HepG2 (cell line): ENCODE results near the gene CLIC3. TPM values are rescaled to one million over a fixed set of nuclear protein-coding genes. Genes with fewer than 3 reads are reported as not detected.

Source experiments
- CBX1 ChIP-seq: IDR thresholded peaks from one replicate; pipeline ENCODE4 v1.6.1; 2016; ENCODE audit warnings: antibody characterized with exemption, low read depth
- CC2D1A ChIP-seq: sonication (generic); formaldehyde crosslinking; IDR thresholded peaks from 2 replicates; pipeline ENCODE4 v1.8.1; 2023; ENCODE audit warnings: mild to moderate bottlenecking, missing genetic modification reagents
- EHMT2 ChIP-seq: fragments of 200-600 bp; sonication (generic); IDR thresholded peaks from 2 replicates; pipeline ENCODE4 v1.7.0; 2017; ENCODE audit warnings: antibody characterized with exemption, low read depth, low read length, borderline replicate concordance
- MAZ ChIP-seq, 2 experiments: sonication (generic) in 1 of 2; formaldehyde crosslinking in 1 of 2; IDR thresholded peaks; 2 replicates each; pipeline versions ENCODE4 v1.5.0 to v1.6.1; 2012 to 2020; ENCODE audit warnings: low read depth in 2 of 2, mild to moderate bottlenecking in 2 of 2, borderline replicate concordance in 1 of 2, improper control_type of control experiment in 1 of 2, low read length in 1 of 2, missing genetic modification reagents in 1 of 2, moderate library complexity in 1 of 2
- NR2F6 ChIP-seq, 2 experiments: IDR thresholded peaks; 2 replicates each; pipeline ENCODE4 v1.6.1; 2016; ENCODE audit warnings: antibody characterized with exemption in 1 of 2, mild to moderate bottlenecking in 1 of 2
- SAP130 ChIP-seq: IDR thresholded peaks from 2 replicates; pipeline ENCODE4 v1.6.1; 2016; ENCODE audit warnings: low read depth
- SOX6 ChIP-seq, 2 experiments: fragments of 450-650 bp in 1 of 2; sonication (generic) in 1 of 2; formaldehyde crosslinking in 1 of 2; IDR thresholded peaks; 2 replicates each; pipeline versions ENCODE4 v1.4.0 to v1.6.1; 2017 to 2020; ENCODE audit warnings: antibody characterized with exemption in 1 of 2, mild to moderate bottlenecking in 1 of 2, missing genetic modification reagents in 1 of 2
- STAT6 ChIP-seq: sonication (generic); formaldehyde crosslinking; IDR thresholded peaks from 2 replicates; pipeline ENCODE4 v1.4.0; 2020; ENCODE audit warnings: missing genetic modification reagents, mild to moderate bottlenecking, borderline replicate concordance
- ZBTB20 ChIP-seq: sonication (generic); formaldehyde crosslinking; IDR thresholded peaks from 2 replicates; pipeline ENCODE4 v1.8.1; 2023; ENCODE audit warnings: missing genetic modification reagents, low read depth, mild to moderate bottlenecking, borderline replicate concordance
- ZFP91 ChIP-seq: sonication (generic); formaldehyde crosslinking; IDR thresholded peaks from 2 replicates; pipeline ENCODE4 v1.9.0; 2022; ENCODE audit warnings: missing genetic modification reagents, mild to moderate bottlenecking, borderline replicate concordance
- ZFX ChIP-seq: sonication (generic); formaldehyde crosslinking; IDR thresholded peaks from 2 replicates; pipeline ENCODE4 v1.4.0; 2020; ENCODE audit warnings: mild to moderate bottlenecking, low read depth, missing genetic modification reagents, moderate library complexity
- ZNF281 ChIP-seq: sonication (generic); formaldehyde crosslinking; IDR thresholded peaks from 2 replicates; pipeline ENCODE4 v1.4.0; 2020; ENCODE audit warnings: missing genetic modification reagents, borderline replicate concordance
- ZNF383 ChIP-seq: sonication (generic); formaldehyde crosslinking; IDR thresholded peaks from 2 replicates; pipeline ENCODE4 v1.4.0; 2020; ENCODE audit warnings: missing genetic modification reagents, mild to moderate bottlenecking, borderline replicate concordance
- ZNF670 ChIP-seq: sonication (generic); formaldehyde crosslinking; IDR thresholded peaks from 2 replicates; pipeline ENCODE4 v1.8.0; 2022; ENCODE audit warnings: mild to moderate bottlenecking, missing genetic modification reagents, borderline replicate concordance
- polyA plus RNA-seq, 8 experiments: library from polyadenylated mRNA; depleted of rRNA in 3 of 8; stranded (reverse) in 7 of 8; unstranded in 1 of 8; fragments of >200 nt; fragmentation: Illumina TruSeq in 4 of 8; extraction: Trizol in 4 of 8; gene quantifications; 2 replicates each; pipeline versions ENCODE4 v1.2.1 to v1.2.3, GENCODE V29; 2011 to 2016; ENCODE audit warnings: low read depth in 4 of 8, missing spikeins in 1 of 8, mixed read lengths in 1 of 8; ENCODE audit not compliant: insufficient read depth in 1 of 8
- total RNA-seq, 5 experiments: library from RNA; depleted of rRNA; stranded (reverse); fragments of >200 nt; fragmentation: Illumina TruSeq; extraction: Trizol; gene quantifications; 2 replicates each; pipeline ENCODE4 v1.2.3, GENCODE V29; 2016; ENCODE audit warnings: low read depth in 1 of 5
- TF ChIP-seq, protein P1 (sequence below): sonication (generic); formaldehyde crosslinking; IDR thresholded peaks from 2 replicates; pipeline ENCODE4 v1.4.0; 2020; ENCODE audit warnings: mild to moderate bottlenecking, low read depth, missing genetic modification reagents
- TF ChIP-seq, protein P2 (sequence below): sonication (generic); formaldehyde crosslinking; IDR thresholded peaks from 2 replicates; pipeline ENCODE4 v1.8.0; 2022; ENCODE audit warnings: missing genetic modification reagents, low read depth, mild to moderate bottlenecking, borderline replicate concordance

CLIC3 gene
- total and polyA plus RNA-seq, 2 of the 13 experiments (the other 11 are each of a cell fraction or from before 2014, with no cell fraction given), result 0.51 to 1.5 TPM

DNA sequence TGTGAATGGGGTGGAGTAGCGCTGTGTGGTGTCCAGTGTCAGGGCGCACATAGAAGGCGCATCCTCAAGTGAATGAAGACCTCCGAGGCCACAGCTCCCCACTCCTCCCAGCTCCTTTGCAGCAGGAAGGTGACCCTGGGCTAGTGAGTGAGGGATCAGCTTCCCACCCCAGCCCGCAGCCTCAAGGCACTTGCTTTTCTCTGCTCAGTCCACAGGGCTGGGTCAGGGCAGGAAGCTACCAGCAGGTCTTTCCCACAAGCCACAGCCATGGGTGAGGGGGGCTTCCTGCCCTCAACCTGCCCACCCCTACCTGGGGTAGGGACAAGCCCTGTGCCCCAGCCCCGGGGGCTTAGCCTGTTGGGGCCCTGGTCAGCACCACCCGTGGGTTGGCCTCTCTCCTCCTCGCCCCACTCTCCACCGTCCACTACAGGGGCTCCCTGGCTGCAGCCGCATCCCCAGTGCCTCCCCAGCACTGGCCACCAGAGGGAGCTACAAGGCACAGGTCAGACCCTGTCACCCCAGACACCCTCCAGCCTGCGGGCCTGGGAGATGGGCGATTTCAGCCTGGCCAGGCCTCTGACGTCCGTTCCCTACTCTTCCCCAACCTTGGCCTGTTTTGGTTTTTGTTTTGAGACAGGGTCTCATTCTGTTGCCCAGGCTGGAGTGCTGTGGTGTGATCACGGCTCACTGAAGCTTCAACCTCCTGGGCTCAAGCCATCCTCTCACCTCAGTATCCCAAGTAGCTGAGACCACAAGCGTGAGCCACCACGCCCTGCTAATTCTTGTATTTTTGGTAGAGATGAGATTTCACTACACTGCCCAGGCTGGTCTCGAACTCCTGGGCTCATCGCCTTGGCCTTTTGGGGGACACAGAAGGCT, 32.9 kb upstream of the CLIC3 start (continued):
- TF ChIP-seq, protein P1, sequence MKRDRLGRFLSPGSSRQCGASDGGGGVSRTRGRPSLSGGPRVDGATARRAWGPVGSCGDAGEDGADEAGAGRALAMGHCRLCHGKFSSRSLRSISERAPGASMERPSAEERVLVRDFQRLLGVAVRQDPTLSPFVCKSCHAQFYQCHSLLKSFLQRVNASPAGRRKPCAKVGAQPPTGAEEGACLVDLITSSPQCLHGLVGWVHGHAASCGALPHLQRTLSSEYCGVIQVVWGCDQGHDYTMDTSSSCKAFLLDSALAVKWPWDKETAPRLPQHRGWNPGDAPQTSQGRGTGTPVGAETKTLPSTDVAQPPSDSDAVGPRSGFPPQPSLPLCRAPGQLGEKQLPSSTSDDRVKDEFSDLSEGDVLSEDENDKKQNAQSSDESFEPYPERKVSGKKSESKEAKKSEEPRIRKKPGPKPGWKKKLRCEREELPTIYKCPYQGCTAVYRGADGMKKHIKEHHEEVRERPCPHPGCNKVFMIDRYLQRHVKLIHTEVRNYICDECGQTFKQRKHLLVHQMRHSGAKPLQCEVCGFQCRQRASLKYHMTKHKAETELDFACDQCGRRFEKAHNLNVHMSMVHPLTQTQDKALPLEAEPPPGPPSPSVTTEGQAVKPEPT, result no peak
- TF ChIP-seq STAT6 (CRISPR knock-in tag), result no peak
- peak; percentile 50 for TF ChIP-seq SAP130
- TF ChIP-seq CC2D1A (CRISPR knock-in tag), result no peak
- TF ChIP-seq EHMT2, result no peak
- no peak for TF ChIP-seq ZNF383 (CRISPR knock-in tag)
- TF ChIP-seq ZFX (CRISPR knock-in tag), result peak; percentile 39; the same call in 1 of the 2 replicates
- TF ChIP-seq NR2F6 (IDR thresholded peaks at IDR 0.05), result peak; percentile 68
- peak; percentile 79 for TF ChIP-seq NR2F6 (CRISPR knock-in tag; IDR thresholded peaks at IDR 0.05)
- no peak for TF ChIP-seq CBX1
- TF ChIP-seq ZNF670 (CRISPR knock-in tag), result no peak
- no peak for TF ChIP-seq SOX6 (IDR thresholded peaks at IDR 0.05)
- TF ChIP-seq SOX6 (CRISPR knock-in tag; IDR thresholded peaks at IDR 0.05), result peak; percentile 42
- TF ChIP-seq ZFP91 (CRISPR knock-in tag), result peak; percentile 66
- no peak for TF ChIP-seq MAZ (IDR thresholded peaks at IDR 0.05; ENCODE audit: borderline replicate concordance, low read depth, low read length)
- 0 out of 2 replicates have a peak, but pooled peaks have one; percentile 4 for TF ChIP-seq MAZ (CRISPR knock-in tag; IDR thresholded peaks at IDR 0.05; ENCODE audit: low read depth)
- TF ChIP-seq, protein P2, sequence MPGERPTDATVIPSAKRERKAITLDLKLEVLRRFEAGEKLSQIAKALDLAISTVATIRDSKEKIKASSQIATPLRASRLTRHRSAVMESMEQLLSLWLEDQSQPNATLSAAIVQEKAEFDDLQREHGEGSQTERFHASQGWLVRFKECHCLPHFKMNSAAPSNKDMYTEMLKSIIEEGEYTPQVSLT, result no peak
- no peak for TF ChIP-seq ZNF281 (CRISPR knock-in tag)
- no peak; the same call in 1 of the 2 replicates for TF ChIP-seq ZBTB20
